Astrocyte of the cerebellum (primary cell): ENCODE results near the gene PDE1C.

Experiments
- DNase-seq: peaks from one replicate; pipeline ENCODE4 v3.0.0-alpha.2; 2011; ENCODE audit warnings: low read depth
- H3K4me3 ChIP-seq: 2 replicates; pipeline ENCODE4 v1.5.1; 2011; ENCODE audit warnings: mild to moderate bottlenecking, low read depth, low read length, moderate library complexity
- CTCF ChIP-seq: IDR thresholded peaks from 2 replicates; pipeline ENCODE4 v1.5.1; 2012; ENCODE audit warnings: low read length, low read depth, moderate library complexity, mild to moderate bottlenecking; ENCODE audit errors: missing control alignments
- in situ Hi-C: cut with HindIII; loops from 2 replicates; pipeline ENCODE4 v1.10.0; 2017; ENCODE audit warnings: low sequenced_read_pairs

Gene PDE1C

GRCh38 chr7:31896925-31897324 is 173.3 kb downstream of the PDE1C start:
- H3K4me3 ChIP-seq: no peak overlapping the region
- no peak for DNase-seq
- in situ Hi-C loops: no loop called here
- TF ChIP-seq CTCF: no peak

- TF ChIP-seq CTCF: no peak
- no peak overlapping the region for H3K4me3 ChIP-seq
- no peak for DNase-seq
- in situ Hi-C loops: no loop called here
These were observed 175.9 kb downstream of the PDE1C start for GRCh38 chr7:31894308-31894707.

GRCh38 chr7:31893365-31893764 is 176.8 kb downstream of the PDE1C start:
- in situ Hi-C loops: no loop called here
- no peak for DNase-seq
- TF ChIP-seq CTCF: no peak
- no peak overlapping the region for H3K4me3 ChIP-seq

GRCh38 chr7:31892099-31892829 is 177.9 kb downstream of the PDE1C start:
- in situ Hi-C loops: no loop called here
- no peak for DNase-seq
- TF ChIP-seq CTCF: no peak
- H3K4me3 ChIP-seq: no peak overlapping the region

- in situ Hi-C loops: no loop called here
- H3K4me3 ChIP-seq: no peak overlapping the region
- no peak for TF ChIP-seq CTCF
- no peak for DNase-seq
These were observed 179.4 kb downstream of the PDE1C start for GRCh38 chr7:31890766-31891165.

GRCh38 chr7:31890198-31890597 is 180.0 kb downstream of the PDE1C start:
- DNase-seq: no peak
- in situ Hi-C loops: no loop called here
- no peak overlapping the region for H3K4me3 ChIP-seq
- no peak for TF ChIP-seq CTCF
